ENCODE measurements around the gene TEX11. TPM values are rescaled to one million over a fixed set of nuclear protein-coding genes. Genes with fewer than 3 reads are reported as not detected.
"Not testable (repeated sequence)": the region's sequence is repeated elsewhere in the genome, so short reads cannot be mapped to it uniquely, and the experiment has no call there.

TEX11 gene
- total and polyA plus RNA-seq, 2 experiments from 2014 or later = not detected

GRCh38 chrX:70527053-70527452, 381.5 kb downstream of the TEX11 start:
- in situ Hi-C loops (cut with MboI) = no loop called here

GRCh38 chrX:70525733-70526132, 382.8 kb downstream of the TEX11 start:
- Histone ChIP-seq H3K9me2 (ENCODE audit: insufficient read depth) (no peaks in the 10 kb centered on the region), H3K4me1 (ENCODE audit: insufficient read depth) (no peaks in the 10 kb centered on the region), H3K4me3 (no peak overlapping the region), H3K36me3 (ENCODE audit: low read depth) (no peaks in the 10 kb centered on the region), H4K20me1 (ENCODE audit: insufficient read depth) (no peaks in the 10 kb centered on the region), H3K9ac (no peak overlapping the region), H3F3A (ENCODE audit: insufficient read depth) (no peaks in the 10 kb centered on the region), H3K4me2 (ENCODE audit: unreplicated experiment) (no peak overlapping the region), H3K27ac (no peak overlapping the region), H3K79me2 (ENCODE audit: insufficient read depth) (no peaks in the 10 kb centered on the region), H2AFZ (no peak overlapping the region), H3K27me3 (replicated peaks; ENCODE audit: insufficient read depth) (no peaks in the 10 kb centered on the region), H3K9me3 (ENCODE audit: low read depth) (no peaks in the 10 kb centered on the region)
- WGBS, 2 experiments (ENCODE audit: low coverage in 1 of 2, low lambda C conversion rate in 2 of 2, missing lambda C conversion rate in 2 of 2) = 47 to 62% methylated on average over 8 of the region's 8 CpGs
- TF ChIP-seq EZH2 (IDR thresholded peaks at IDR 0.05; ENCODE audit: insufficient read depth, poor library complexity, severe bottlenecking) (no peak), EZH2phosphoT487 (IDR thresholded peaks at IDR 0.05; ENCODE audit: insufficient read depth, low read depth) (no peak)
- in situ Hi-C loops (cut with MboI) = no loop called here
- DNase-seq = no peak

More at GRCh38 chrX:70527053-70527452, 381.5 kb downstream of the TEX11 start:
- Histone ChIP-seq H2AFZ (no peak overlapping the region), H4K20me1 (ENCODE audit: insufficient read depth) (no peaks in the 10 kb centered on the region), H3K9me2 (ENCODE audit: insufficient read depth) (no peaks in the 10 kb centered on the region), H3K27ac (no peak overlapping the region), H3K9me3 (ENCODE audit: low read depth) (no peaks in the 10 kb centered on the region), H3K27me3 (replicated peaks; ENCODE audit: insufficient read depth) (no peaks in the 10 kb centered on the region), H3K4me2 (ENCODE audit: unreplicated experiment) (no peak overlapping the region), H3K9ac (no peak overlapping the region), H3K36me3 (ENCODE audit: low read depth) (no peaks in the 10 kb centered on the region), H3K4me3 (no peak overlapping the region), H3F3A (ENCODE audit: insufficient read depth) (no peaks in the 10 kb centered on the region), H3K4me1 (ENCODE audit: insufficient read depth) (no peaks in the 10 kb centered on the region), H3K79me2 (ENCODE audit: insufficient read depth) (no peaks in the 10 kb centered on the region)
- DNase-seq = no peak
- no peak for TF ChIP-seq EZH2phosphoT487 (IDR thresholded peaks at IDR 0.05; ENCODE audit: insufficient read depth, low read depth)
- no peak for TF ChIP-seq EZH2 (IDR thresholded peaks at IDR 0.05; ENCODE audit: insufficient read depth, poor library complexity, severe bottlenecking)

DNA sequence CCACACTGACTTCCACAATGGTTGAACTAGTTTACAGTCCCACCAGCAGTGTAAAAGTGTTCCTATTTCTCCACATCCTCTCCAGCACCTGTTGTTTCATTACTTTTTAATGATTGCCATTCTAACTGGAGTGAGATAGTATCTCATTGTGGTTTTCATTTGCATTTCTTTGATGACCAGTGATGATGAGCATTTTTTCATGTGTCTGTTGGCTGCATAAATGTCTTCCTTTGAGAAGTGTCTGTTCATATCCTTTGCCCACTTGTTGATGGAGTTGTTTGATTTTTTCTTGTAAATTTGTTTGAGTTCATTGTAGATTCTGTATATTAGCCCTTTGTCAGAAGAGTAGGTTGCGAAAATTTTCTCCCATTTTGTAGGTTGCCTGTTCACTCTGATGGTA, 392.8 kb downstream of the TEX11 start:
- in situ Hi-C loops (cut with MboI); H3K79me2 ChIP-seq (ENCODE audit: insufficient read depth); H3K4me1 ChIP-seq (ENCODE audit: insufficient read depth); H3K4me3 ChIP-seq; H3K4me2 ChIP-seq (ENCODE audit: unreplicated experiment); H3K9ac ChIP-seq; DNase-seq; H3K9me2 ChIP-seq (ENCODE audit: insufficient read depth); H3F3A ChIP-seq (ENCODE audit: insufficient read depth); H4K20me1 ChIP-seq (ENCODE audit: insufficient read depth); H3K9me3 ChIP-seq (ENCODE audit: low read depth); H2AFZ ChIP-seq; H3K27me3 ChIP-seq (replicated peaks; ENCODE audit: insufficient read depth); H3K36me3 ChIP-seq (ENCODE audit: low read depth); H3K27ac ChIP-seq: not testable (repeated sequence)
- 22 to 60% methylated on average over 1 of the region's 1 CpG for WGBS, 2 experiments (ENCODE audit: low coverage in 1 of 2, low lambda C conversion rate in 2 of 2, missing lambda C conversion rate in 2 of 2)

GRCh38 chrX:70515270-70515669, 393.2 kb downstream of the TEX11 start:
- H3K27me3 ChIP-seq (replicated peaks; ENCODE audit: insufficient read depth); H3K79me2 ChIP-seq (ENCODE audit: insufficient read depth); H3K4me2 ChIP-seq (ENCODE audit: unreplicated experiment); H3K9me3 ChIP-seq (ENCODE audit: low read depth); H3K36me3 ChIP-seq (ENCODE audit: low read depth); H3K4me1 ChIP-seq (ENCODE audit: insufficient read depth); H3F3A ChIP-seq (ENCODE audit: insufficient read depth); in situ Hi-C loops (cut with MboI); H3K4me3 ChIP-seq; DNase-seq; H3K9ac ChIP-seq; H3K27ac ChIP-seq; H3K9me2 ChIP-seq (ENCODE audit: insufficient read depth); H4K20me1 ChIP-seq (ENCODE audit: insufficient read depth); H2AFZ ChIP-seq: not testable (repeated sequence)
- 64 to 72% methylated on average over 3 to 4 of the region's 4 CpGs for WGBS, 2 experiments (ENCODE audit: low coverage in 1 of 2, low lambda C conversion rate in 2 of 2, missing lambda C conversion rate in 2 of 2)

- H4K20me1 ChIP-seq (ENCODE audit: insufficient read depth) = no peaks in the 10 kb centered on the region
- no peak overlapping the region for H3K27ac ChIP-seq
- TF ChIP-seq EZH2 (IDR thresholded peaks at IDR 0.05; ENCODE audit: insufficient read depth, poor library complexity, severe bottlenecking) = no peak
- no peak for TF ChIP-seq EZH2phosphoT487 (IDR thresholded peaks at IDR 0.05; ENCODE audit: insufficient read depth, low read depth)
- no peaks in the 10 kb centered on the region for H3K79me2 ChIP-seq (ENCODE audit: insufficient read depth)
- no peaks in the 10 kb centered on the region for H3F3A ChIP-seq (ENCODE audit: insufficient read depth)
- no peaks in the 10 kb centered on the region for H3K4me1 ChIP-seq (ENCODE audit: insufficient read depth)
- no peak for DNase-seq
- no peak overlapping the region for H2AFZ ChIP-seq
- no peak overlapping the region for H3K4me2 ChIP-seq (ENCODE audit: unreplicated experiment)
- no peaks in the 10 kb centered on the region for H3K9me2 ChIP-seq (ENCODE audit: insufficient read depth)
- H3K36me3 ChIP-seq (ENCODE audit: low read depth) = no peaks in the 10 kb centered on the region
- H3K9ac ChIP-seq = no peak overlapping the region
- 89 to 94% methylated on average over 3 to 4 of the region's 4 CpGs for WGBS, 2 experiments (ENCODE audit: low coverage in 1 of 2, low lambda C conversion rate in 2 of 2, missing lambda C conversion rate in 2 of 2)
- H3K27me3 ChIP-seq (replicated peaks; ENCODE audit: insufficient read depth) = no peaks in the 10 kb centered on the region
- in situ Hi-C loops (cut with MboI) = no loop called here
- H3K4me3 ChIP-seq = no peak overlapping the region
- no peaks in the 10 kb centered on the region for H3K9me3 ChIP-seq (ENCODE audit: low read depth)
These were observed 399.4 kb downstream of the TEX11 start for GRCh38 chrX:70509078-70509477.

Data from GM23248 (cell line).